HG03439 (cell line): ENCODE data around the gene BIRC3.

Source experiments
- ATAC-seq: cut with Tn5 transposase; IDR thresholded peaks from one replicate; pipeline ENCODE4 v1.9.1; 2021; ENCODE audit warnings: mild to moderate bottlenecking, moderate library complexity; ENCODE audit not compliant: unreplicated experiment

Gene BIRC3

GRCh38 chr11:102317099-102317767 is at the start of gene BIRC3:
TSS of gene BIRC3 (plus strand) at chr11:102317484. CDS start at chr11:102324510, 7,026 bp downstream.
- peak; percentile 88 for ATAC-seq

GRCh38 chr11:102267609-102268008 is 49.7 kb upstream of the BIRC3 start:
- no peak for ATAC-seq

DNA sequence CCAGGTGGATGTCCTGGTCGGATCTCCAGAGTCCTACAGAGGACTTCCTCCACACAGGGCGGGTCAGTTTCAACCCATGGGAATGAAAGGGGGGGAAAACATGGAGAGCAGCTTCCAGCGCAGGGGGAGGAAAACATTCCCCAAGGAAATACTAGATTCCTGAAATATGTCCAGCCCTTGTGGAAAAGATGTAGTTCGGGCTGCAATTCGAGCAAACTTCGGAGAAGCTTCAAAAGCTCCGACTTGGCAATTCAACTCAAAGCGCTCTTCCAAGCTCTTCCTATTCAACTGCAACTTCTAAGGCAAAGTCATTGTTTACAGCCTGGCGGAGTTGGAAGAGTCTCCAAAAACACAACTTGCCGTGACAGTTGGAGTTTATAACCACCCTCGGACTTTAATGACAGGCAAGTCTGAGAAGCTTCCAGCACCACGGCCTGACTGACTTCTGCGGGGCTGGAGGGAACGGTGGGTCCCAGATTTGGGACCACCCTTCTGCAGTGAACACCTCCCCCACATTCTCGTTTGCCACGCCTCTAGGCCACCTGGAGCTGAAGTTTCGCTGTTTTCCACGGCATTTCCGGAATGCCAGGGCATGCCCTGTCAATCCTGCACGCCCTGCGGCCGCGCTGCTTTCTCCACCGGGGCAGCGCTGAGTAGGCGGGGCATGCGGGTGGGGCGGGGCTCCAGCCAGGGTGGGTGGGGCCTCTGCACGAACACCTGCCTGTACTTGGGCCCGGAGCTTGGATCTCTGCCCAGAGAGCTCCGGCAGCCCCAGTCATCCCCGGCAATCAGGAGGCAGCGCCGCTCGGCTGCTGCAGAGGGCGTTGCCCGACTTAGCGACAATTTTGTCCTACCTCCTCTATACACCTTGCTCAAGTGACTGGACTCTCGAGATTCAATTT is 49.0 kb upstream of the BIRC3 start:
- peak; percentile 99 for ATAC-seq

DNA sequence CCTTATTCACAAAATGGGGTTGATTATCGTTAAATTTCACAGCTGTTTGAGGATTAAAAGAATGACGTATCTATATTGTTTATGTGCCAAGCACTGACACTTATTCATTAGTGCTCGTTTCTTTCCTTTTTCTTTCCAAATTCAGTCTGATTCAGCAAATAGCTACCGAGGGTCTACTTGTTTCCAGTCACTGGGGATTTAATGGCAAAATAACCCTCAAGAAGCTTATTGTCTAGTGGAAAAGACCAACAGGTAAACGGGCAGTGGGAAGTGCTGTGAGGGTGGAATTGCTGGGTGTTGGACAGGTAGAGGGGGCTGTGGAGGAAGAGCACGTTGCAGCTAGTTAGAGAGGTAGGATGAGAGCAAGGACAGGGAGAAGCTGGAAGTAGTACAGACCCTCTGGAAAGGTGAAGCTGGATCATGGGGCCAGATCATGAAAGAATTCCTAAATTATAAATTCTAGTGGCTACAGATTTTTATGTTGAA is 48.3 kb upstream of the BIRC3 start:
- no peak for ATAC-seq

DNA sequence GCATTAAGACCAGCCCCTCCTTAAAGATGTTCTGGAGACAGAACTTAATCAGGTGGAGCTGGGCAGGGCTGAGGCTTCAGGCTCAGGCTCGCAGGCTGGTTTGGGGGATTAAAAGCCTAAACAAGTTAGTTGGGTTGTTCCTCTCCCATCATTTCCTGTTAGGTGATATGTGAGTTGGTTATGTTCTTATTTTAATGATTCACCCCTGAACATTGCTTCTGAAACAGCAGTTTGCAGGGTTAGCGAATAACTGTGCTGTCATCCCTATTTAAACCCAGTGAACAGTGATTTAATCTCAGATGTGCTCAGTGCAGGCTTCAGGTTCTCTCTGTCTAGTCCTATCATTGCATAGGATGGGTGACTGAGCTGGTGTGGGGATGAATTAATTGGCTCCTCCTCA is 47.4 kb upstream of the BIRC3 start:
- ATAC-seq, result no peak

- ATAC-seq, result no peak
These were observed 45.0 kb upstream of the BIRC3 start for GRCh38 chr11:102272047-102272824.

- no peak for ATAC-seq
These were observed 42.7 kb upstream of the BIRC3 start for GRCh38 chr11:102274628-102275027.

DNA sequence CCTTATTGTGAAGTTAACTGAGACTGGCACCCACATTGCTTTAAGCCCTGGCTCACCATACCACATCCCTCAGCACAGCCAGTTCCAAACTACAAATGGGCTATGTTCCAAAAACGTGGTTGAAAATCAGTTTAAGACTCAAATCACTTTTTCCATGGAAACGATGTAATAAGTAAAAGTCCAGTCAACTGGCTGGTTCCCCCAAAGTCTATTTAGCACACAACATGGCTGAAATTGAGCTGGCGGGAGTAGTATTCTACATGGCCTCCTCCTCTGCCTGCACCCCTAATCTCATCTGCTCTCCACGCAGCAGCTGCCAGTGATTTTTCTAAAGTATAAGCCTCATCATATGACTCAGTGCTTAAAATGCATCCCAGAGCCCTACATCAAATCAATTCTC is 40.9 kb upstream of the BIRC3 start:
- ATAC-seq, result no peak

DNA sequence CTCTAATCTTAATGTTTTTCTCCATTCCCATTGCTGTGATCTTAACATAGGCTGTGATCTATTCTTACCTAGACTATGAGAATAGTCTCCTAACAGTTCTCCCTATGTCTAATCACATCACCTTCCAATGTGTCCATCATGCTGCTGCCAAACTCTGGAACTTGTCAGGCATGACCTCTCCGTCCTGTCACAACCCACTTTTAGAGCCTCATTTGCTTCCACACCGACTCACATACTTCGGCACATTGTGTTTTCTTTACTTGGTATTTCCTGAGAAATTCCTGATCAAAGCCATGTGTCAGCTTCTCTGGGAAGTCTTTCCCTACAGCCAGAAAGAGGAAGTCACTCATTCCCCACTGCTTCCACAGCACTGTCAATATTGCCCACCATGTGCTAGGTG is 40.5 kb upstream of the BIRC3 start:
- no peak for ATAC-seq

DNA sequence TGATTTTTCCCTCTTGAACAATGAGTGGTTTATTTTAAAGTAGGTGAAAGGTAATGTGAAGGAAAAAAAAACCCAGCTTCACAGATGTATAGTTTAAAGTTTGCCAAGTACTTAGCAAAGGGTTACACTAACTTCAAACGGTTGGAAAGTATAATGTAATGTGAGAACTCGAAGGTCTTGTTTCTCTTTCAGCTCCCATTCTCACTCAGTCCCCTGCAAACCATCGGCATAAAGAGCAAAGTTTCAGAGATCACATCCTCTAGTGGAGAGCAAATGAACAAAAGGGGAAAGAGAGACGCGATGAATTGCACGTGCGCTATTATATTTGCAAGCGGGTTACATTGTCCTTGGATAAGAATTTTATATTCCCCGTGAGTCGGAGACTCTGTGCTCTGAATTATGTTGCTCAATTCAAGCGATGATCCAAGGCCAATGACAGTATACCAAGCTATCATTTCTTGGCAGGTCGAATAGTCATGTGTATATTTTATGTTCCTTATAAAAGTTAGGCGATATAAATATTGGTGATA is 37.6 kb upstream of the BIRC3 start:
- peak; percentile 72 for ATAC-seq

- ATAC-seq, result no peak
These were observed 36.9 kb upstream of the BIRC3 start for GRCh38 chr11:102280245-102280833.

GRCh38 chr11:102283116-102283485 is 34.2 kb upstream of the BIRC3 start:
- ATAC-seq, result no peak

DNA sequence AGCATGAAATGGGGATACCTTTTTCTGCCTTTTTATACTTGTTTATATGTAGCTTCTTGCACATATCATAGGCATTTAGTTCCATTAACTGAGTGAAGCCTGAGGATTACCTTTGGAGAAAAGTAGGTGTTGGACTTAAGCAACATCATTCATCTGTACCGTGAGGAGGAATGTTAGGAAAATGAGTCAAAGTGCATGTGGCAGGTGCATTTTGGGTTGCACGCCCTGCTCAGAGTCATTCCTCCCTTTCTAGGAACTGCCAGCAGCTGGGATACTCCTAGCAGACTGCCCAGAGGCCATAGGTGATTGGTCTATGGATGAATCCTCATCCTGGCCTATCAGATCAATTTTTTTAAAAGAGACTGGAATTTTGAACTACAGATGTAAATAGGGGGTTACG is 33.3 kb upstream of the BIRC3 start:
- no peak for ATAC-seq

DNA sequence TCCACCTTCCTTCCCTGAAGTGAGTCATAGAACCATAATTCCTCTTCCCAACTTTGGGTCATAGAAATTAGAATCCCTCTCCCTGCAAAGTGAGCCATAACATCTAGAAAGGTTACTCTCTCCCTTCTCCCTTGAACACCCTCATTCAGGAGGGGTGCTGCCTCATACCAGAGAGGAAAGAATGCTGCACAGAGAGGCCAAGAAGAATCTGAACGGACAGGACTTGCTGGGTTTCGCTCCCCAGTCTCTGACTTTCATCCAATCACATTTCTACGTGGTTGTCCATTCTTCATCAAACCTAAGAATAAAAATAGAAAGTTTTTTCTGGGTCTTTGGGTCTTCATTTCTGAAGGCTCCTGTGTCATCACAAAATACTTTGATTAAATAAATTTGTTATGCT is 31.0 kb upstream of the BIRC3 start:
- ATAC-seq, result no peak

GRCh38 chr11:102287964-102288724 is 29.1 kb upstream of the BIRC3 start:
- ATAC-seq, result peak; percentile 83

DNA sequence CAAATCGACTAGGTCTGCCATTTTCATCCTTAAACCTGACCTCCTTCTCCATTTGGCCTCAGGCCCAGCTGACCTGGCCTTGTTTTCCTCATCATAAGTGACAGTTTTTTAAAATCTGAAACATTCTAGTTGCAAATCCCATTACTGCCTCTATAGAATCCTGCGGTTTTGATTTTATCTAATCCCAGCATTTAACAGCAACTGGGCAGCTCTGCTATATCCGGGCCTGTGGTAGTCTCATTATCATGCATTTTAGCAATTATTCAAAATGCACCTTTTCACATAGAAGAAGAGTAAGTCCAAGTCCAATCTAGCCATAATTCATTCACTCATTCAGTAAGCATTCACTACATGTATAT is 28.6 kb upstream of the BIRC3 start:
- no peak for ATAC-seq

DNA sequence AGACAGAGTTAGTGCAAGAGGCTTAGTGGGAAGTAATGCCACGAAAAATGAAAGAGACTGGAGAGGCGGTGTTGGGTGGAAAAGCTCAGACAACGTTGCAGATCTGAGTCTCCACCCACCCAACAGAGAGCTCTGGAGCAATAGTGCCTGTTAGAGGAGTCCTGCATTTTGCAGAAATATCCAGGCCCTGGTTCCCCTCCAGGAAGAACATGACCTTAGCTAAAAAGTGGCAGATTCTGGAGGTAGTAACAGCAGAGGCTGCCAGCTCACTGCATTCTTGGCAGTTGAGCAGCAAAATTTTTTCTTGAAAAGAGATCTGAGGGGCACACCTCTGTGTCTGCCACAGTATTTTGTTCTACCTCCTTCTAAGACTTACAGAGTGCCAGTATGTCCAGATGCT is 27.7 kb upstream of the BIRC3 start:
- no peak for ATAC-seq

- ATAC-seq, result no peak
These were observed 25.5 kb upstream of the BIRC3 start for GRCh38 chr11:102291831-102292230.

DNA sequence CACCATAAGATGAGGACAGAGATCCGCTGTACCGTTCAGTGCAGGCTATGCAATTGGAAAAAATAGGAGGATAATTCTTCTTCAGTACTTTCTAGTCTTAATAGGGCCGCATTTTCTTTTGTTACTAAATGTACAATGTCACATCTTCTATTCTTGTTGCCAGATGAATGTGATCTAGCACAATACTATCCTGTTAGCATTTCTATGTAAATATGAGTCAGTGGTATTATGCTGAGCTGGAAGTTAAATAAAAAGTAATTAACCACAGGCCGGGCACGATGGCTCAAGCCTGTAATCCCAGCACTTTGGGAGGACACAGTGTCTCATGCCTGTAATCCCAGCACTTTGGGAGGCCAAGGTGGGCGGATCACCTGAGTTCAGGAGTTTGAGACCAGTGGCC is 24.4 kb upstream of the BIRC3 start:
- no peak for ATAC-seq
